Heart left ventricle (tissue), 13 donors: ENCODE data around the gene BCL7B.

Source experiments
- POLR2A ChIP-seq, 2 donors: fragments of 450-650 bp; IDR thresholded peaks; one replicate each; pipeline ENCODE4 v1.6.1; 2017; ENCODE audit warnings: antibody characterized with exemption in 2 of 2, mild to moderate bottlenecking in 2 of 2, moderate library complexity in 2 of 2
- TF ChIP-seq, protein P1 (sequence below), 12 donors: fragments of 200-600 bp; sonication (generic) in 4 of 12; IDR thresholded peaks; one replicate each; pipeline versions ENCODE4 v1.5.0 to v1.8.0; 2018 to 2022; ENCODE audit warnings: antibody characterized with exemption in 12 of 12, mild to moderate bottlenecking in 5 of 12
- donor health status: ischemic (EF 13 %, LVEDD 7.1; RV severe dilation, severe dysfunction).
- donor health status: DM: no; HTN: yes; CAD: no.
- donor health status: DM: no; HTN: no; CAD: no.
- donor health status: ischemic (EF 25% LVEDD 6.9; RV normal size, moderate dysfunction).
- donor health status: ischemic (EF 25% LVEDD 5.7; RV mildly dilated, moderate dysfunction).
- donor health status: ischemic (EF 35%, LVEDD 5.7; RV mildly dilated, moderate dysfunction).
- donor health status: nonischemic (EF 11% LVEDD 7.7; RV severe dilation, severe dysfunction).
- donor health status: DM: yes; HTN: yes; CAD: no.
- donor health status: PGD.
- donor health status: ischemic (EF 29% LVEDD 5.4; RV normal size, mild dysfunction).
- donor health status: nonischemic (EF 23%, LVEDD 6.1; RV moderate dilation, normal function).

DNA sequence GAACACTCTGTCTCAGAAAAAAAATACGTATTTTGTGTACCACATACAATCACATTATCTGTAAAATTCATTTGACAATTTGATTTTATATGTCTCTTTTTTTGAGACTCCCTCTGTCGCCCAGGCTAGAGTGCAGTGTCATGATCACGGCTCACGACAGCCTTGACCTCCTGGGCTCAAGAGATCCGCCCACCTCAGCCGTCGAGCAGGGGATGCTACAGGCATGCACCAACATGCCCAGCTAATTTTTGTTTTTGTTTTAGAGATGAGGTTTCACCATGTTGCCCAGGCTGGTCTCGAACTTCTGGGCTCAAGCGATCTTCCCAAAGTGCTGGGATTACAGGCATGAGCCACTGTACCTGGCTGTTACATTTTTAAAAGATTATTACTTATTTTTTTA is 23.7 kb downstream of the BCL7B start:
- TF ChIP-seq POLR2A (IDR thresholded peaks at IDR 0.05): no peak
- TF ChIP-seq, protein P1, sequence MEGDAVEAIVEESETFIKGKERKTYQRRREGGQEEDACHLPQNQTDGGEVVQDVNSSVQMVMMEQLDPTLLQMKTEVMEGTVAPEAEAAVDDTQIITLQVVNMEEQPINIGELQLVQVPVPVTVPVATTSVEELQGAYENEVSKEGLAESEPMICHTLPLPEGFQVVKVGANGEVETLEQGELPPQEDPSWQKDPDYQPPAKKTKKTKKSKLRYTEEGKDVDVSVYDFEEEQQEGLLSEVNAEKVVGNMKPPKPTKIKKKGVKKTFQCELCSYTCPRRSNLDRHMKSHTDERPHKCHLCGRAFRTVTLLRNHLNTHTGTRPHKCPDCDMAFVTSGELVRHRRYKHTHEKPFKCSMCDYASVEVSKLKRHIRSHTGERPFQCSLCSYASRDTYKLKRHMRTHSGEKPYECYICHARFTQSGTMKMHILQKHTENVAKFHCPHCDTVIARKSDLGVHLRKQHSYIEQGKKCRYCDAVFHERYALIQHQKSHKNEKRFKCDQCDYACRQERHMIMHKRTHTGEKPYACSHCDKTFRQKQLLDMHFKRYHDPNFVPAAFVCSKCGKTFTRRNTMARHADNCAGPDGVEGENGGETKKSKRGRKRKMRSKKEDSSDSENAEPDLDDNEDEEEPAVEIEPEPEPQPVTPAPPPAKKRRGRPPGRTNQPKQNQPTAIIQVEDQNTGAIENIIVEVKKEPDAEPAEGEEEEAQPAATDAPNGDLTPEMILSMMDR (IDR thresholded peaks at IDR 0.05): no peak
